Neural cell (in vitro differentiated cells): ENCODE measurements around the gene FOXC2.

ENCODE experiments used
- CTCF ChIP-seq: fragments of 450-650 bp; IDR thresholded peaks from 2 replicates; pipeline ENCODE4 v1.5.1; 2014; ENCODE audit warnings: antibody characterized with exemption, mild to moderate bottlenecking, moderate library complexity; ENCODE audit not compliant: poor library complexity, severe bottlenecking
- EP300 ChIP-seq: fragments of 450-650 bp; conservative IDR thresholded peaks from 2 replicates; pipeline ENCODE4 v1.6.1; 2014; ENCODE audit warnings: antibody characterized with exemption, mild to moderate bottlenecking, moderate library complexity; ENCODE audit not compliant: poor library complexity, severe bottlenecking
- EZH2 ChIP-seq: fragments of 200-600, 300-800 bp; shearing (Covaris generic), sonication (generic); IDR thresholded peaks from 2 replicates; pipeline ENCODE4 v1.6.1; 2014; ENCODE audit warnings: antibody characterized with exemption, low read length, borderline replicate concordance, mild to moderate bottlenecking; ENCODE audit not compliant: insufficient read depth, poor library complexity, severe bottlenecking
- POLR2AphosphoS5 ChIP-seq: IDR thresholded peaks from 2 replicates; pipeline ENCODE4 v1.6.1; 2012
- RAD21 ChIP-seq: fragments of 450-650 bp; conservative IDR thresholded peaks from 2 replicates; pipeline ENCODE4 v1.6.1; 2014; ENCODE audit warnings: antibody characterized with exemption, mild to moderate bottlenecking, moderate library complexity
- REST ChIP-seq: IDR thresholded peaks from 2 replicates; pipeline ENCODE4 v1.6.1; 2012; ENCODE audit warnings: borderline replicate concordance
- SMC3 ChIP-seq: fragments of 450-650 bp; conservative IDR thresholded peaks from 2 replicates; pipeline ENCODE4 v1.6.1; 2014; ENCODE audit warnings: antibody characterized with exemption, mild to moderate bottlenecking, moderate library complexity; ENCODE audit not compliant: poor library complexity

- TF ChIP-seq CTCF (no peak), RAD21 (no peak), EZH2 (no peak), EP300 (no peak), POLR2AphosphoS5 (no peak), SMC3 (no peak), REST (no peak)
Observed at GRCh38 chr16:86556576-86556975, 10.1 kb upstream of the FOXC2 start.
